Testis (tissue), 3 donors: Measurements from ENCODE around the gene CCDC30. TPM values are rescaled to one million over a fixed set of nuclear protein-coding genes. Genes with fewer than 3 reads are reported as not detected.

Source experiments
- DNase-seq: peaks from one replicate; pipeline ENCODE4 v3.0.0-alpha.2; 2019
- H3K27ac ChIP-seq, 2 donors: fragments of 200-600 bp; sonication (generic); one replicate each; pipeline ENCODE4 v1.5.1; 2019
- H3K27me3 ChIP-seq: fragments of 200-600 bp; sonication (generic); one replicate; pipeline ENCODE4 v1.5.1; 2019
- H3K36me3 ChIP-seq: fragments of 200-600 bp; sonication (generic); one replicate; pipeline ENCODE4 v1.5.1; 2017; ENCODE audit warnings: low read depth; ENCODE audit errors: missing control alignments
- H3K4me1 ChIP-seq: fragments of 200-600 bp; sonication (generic); one replicate; pipeline ENCODE4 v1.5.1; 2019
- H3K4me3 ChIP-seq, 2 donors: fragments of 200-600 bp; sonication (generic); one replicate each; pipeline ENCODE4 v1.5.1; 2017 to 2019
- H3K9me3 ChIP-seq: fragments of 200-600 bp; sonication (generic); one replicate; pipeline ENCODE4 v1.5.1; 2017
- POLR2A ChIP-seq: fragments of 450-650 bp; IDR thresholded peaks from one replicate; pipeline ENCODE4 v1.6.1; 2017; ENCODE audit warnings: antibody characterized with exemption, mild to moderate bottlenecking, moderate library complexity
- WGBS, 2 donors: methylation state at CpG; one replicate each; pipeline ENCODE4 v1.1.5; 2018; 5-methylcytosine and 5-hydroxymethylcytosine counted together
- intact Hi-C: fragments of 100-400 bp; cut with DNase I; formaldehyde crosslinking; loops from one replicate; pipeline ENCODE4 v1.15.1; 2023; ENCODE audit warnings: low total_unique reads
- polyA plus RNA-seq: library from polyadenylated mRNA; stranded (reverse); fragments of 350-450 nt; fragmentation: Illumina TruSeq; extraction: RNeasy Lipid Tissue Mini Kit (QIAGEN cat#74804); gene quantifications from one replicate; pipeline ENCODE4 v1.2.3, GENCODE V29; 2014; ENCODE audit warnings: low read depth, low replicate concordance; ENCODE audit not compliant: insufficient read depth
- small RNA-seq, 2 donors: library from RNA; depleted of rRNA; stranded (forward); fragments of <200 nt; gene quantifications; one replicate each; pipeline ENCODE3, GENCODE V24; 2016
- total RNA-seq, 2 donors: library from RNA; depleted of rRNA; stranded (reverse); fragments of >200 nt; gene quantifications; one replicate each; pipeline ENCODE4 v1.2.3, GENCODE V29; 2016
- TF ChIP-seq, protein P1 (sequence below), 3 experiments: fragments of 450-650 bp in 2 of 3; fragments of 200-600 bp in 1 of 3; sonication (generic) in 1 of 3; IDR thresholded peaks; one replicate each; pipeline ENCODE4 v1.5.1; 2016 to 2019; ENCODE audit warnings: antibody characterized with exemption in 3 of 3, mild to moderate bottlenecking in 2 of 3, moderate library complexity in 1 of 3

CCDC30 gene
- total and polyA plus RNA-seq, 3 donors from 2014 or later, result 5.8 to 16.1 (median 14.6) TPM

DNA sequence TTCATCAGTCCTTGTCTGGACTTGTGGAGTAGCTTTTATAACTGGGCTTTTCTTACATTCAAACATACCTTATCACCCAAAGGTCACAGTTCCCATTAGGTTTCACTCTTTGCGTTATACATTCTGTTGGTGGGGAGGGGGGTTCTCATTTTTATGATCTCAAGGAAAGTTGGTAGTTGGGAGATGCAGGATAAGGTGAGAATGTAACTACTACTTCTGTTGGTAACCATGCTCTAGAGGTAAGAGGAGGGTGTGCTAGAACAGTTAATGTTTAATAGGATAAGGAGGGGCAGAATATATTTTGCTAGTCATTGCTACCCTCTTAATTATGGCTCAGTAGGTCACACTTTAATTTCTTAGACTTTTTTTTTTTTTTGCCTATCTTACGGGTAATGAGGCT lies 229.8 kb downstream of the CCDC30 start:
- no peak for DNase-seq
- no peaks in the 10 kb centered on the region for H3K27me3 ChIP-seq
- 83 to 94% methylated on average over 2 of the region's 2 CpGs for WGBS, 2 donors
- H3K4me1 ChIP-seq, result no peaks in the 10 kb centered on the region
- H3K9me3 ChIP-seq, result no peaks in the 10 kb centered on the region
- H3K4me3 ChIP-seq, result no peak overlapping the region
- intact Hi-C loops, result no loop called here
- H3K27ac ChIP-seq, result no peak overlapping the region
- no peaks in the 10 kb centered on the region for H3K36me3 ChIP-seq
- no peak for TF ChIP-seq POLR2A
- TF ChIP-seq, protein P1, sequence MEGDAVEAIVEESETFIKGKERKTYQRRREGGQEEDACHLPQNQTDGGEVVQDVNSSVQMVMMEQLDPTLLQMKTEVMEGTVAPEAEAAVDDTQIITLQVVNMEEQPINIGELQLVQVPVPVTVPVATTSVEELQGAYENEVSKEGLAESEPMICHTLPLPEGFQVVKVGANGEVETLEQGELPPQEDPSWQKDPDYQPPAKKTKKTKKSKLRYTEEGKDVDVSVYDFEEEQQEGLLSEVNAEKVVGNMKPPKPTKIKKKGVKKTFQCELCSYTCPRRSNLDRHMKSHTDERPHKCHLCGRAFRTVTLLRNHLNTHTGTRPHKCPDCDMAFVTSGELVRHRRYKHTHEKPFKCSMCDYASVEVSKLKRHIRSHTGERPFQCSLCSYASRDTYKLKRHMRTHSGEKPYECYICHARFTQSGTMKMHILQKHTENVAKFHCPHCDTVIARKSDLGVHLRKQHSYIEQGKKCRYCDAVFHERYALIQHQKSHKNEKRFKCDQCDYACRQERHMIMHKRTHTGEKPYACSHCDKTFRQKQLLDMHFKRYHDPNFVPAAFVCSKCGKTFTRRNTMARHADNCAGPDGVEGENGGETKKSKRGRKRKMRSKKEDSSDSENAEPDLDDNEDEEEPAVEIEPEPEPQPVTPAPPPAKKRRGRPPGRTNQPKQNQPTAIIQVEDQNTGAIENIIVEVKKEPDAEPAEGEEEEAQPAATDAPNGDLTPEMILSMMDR (IDR thresholded peaks at IDR 0.05), result no peak

DNA sequence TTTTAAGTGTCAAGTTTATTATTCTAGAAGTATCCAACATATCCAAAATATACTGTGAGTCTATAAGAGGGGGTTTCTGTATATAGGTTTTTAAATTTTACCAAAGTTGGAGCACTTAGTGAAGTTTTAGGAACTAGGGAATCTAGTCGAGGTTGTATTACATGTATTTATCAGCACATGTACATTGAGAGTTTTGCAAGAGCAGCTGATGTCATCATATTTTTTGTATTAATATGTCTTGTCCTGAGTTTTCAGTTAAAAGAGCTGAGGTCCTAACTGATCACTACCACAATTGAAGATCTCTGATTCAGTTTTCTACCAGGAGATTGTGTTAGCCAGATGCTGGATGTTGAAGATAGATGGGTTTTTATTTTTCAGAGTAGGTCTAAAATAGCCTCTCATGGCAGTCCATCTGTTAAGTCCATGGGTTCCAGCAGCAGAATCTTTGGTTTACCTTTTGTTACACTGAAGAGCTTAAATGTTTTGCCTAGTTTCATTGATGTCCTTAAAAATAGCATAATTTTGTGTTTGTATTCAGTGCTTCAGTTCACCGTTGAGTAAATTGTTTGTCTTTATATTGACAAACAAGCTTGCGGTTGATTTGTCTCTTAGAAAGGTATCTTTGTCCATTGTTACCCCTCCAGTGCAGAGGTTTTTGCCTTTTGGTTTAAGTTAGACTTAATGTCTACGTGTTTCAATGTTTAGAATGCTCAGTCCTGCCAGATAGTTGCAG lies 235.2 kb downstream of the CCDC30 start:
- TF ChIP-seq, protein P1 (IDR thresholded peaks at IDR 0.05), result no peak
- TF ChIP-seq POLR2A, result no peak
- intact Hi-C loops, result no loop called here
- WGBS, 2 donors, result 91% methylated on average over 4 of the region's 4 CpGs
- H3K27ac ChIP-seq, result no peak overlapping the region
- H3K27me3 ChIP-seq, result no peaks in the 10 kb centered on the region
- no peak overlapping the region for H3K4me3 ChIP-seq
- no peak for DNase-seq
- no peaks in the 10 kb centered on the region for H3K4me1 ChIP-seq
- no peaks in the 10 kb centered on the region for H3K36me3 ChIP-seq
- H3K9me3 ChIP-seq, result no peaks in the 10 kb centered on the region

- H3K36me3 ChIP-seq, result no peaks in the 10 kb centered on the region
- TF ChIP-seq, protein P1 (IDR thresholded peaks at IDR 0.05), result no peak
- no peak for TF ChIP-seq POLR2A
- intact Hi-C loops, result no loop called here
- H3K27ac ChIP-seq, result no peak overlapping the region
- H3K27me3 ChIP-seq, result no peaks in the 10 kb centered on the region
- H3K9me3 ChIP-seq, result no peaks in the 10 kb centered on the region
- H3K4me3 ChIP-seq, result no peak overlapping the region
- DNase-seq, result no peak
- no peaks in the 10 kb centered on the region for H3K4me1 ChIP-seq
These were observed 236.9 kb downstream of the CCDC30 start for GRCh38 chr1:42700006-42700405.

GRCh38 chr1:42703888-42704464 lies 240.9 kb downstream of the CCDC30 start:
- H3K36me3 ChIP-seq, result no peaks in the 10 kb centered on the region

More at GRCh38 chr1:42703888-42704464, 240.9 kb downstream of the CCDC30 start:
- Histone ChIP-seq H3K9me3 (no peaks in the 10 kb centered on the region), H3K4me1 (no peaks in the 10 kb centered on the region), H3K27ac (no peak overlapping the region), H3K4me3 (no peak overlapping the region), H3K27me3 (no peaks in the 10 kb centered on the region)
- 93 to 94% methylated on average over 7 of the region's 7 CpGs for WGBS, 2 donors
- no peak for DNase-seq
- TF ChIP-seq POLR2A, result no peak
- TF ChIP-seq, protein P1 (IDR thresholded peaks at IDR 0.05), result no peak
- intact Hi-C loops, result no loop called here

Small RNA genes within 50 kb of the gene (small RNA-seq; reads per million reads assigned to genes)
- gene RNU6-536P (0 reads per million in 2 donors), gene TMSB4XP1 (0 reads per million in 2 donors)

Other genes starting within 250 kb of the CCDC30 start
- gene FOXJ3, start 128.1 kb upstream of the CCDC30 start, total RNA-seq, result 10 to 100 TPM; 64.4 to 80.1 TPM
- gene FOXJ3, start 128.1 kb upstream of the CCDC30 start, polyA plus RNA-seq, result 38.9 TPM
- 1 to 10 TPM; 2.4 to 2.6 TPM for gene RIMKLA, start 82.5 kb upstream of the CCDC30 start, total RNA-seq
- 2.2 TPM for gene RIMKLA, start 82.5 kb upstream of the CCDC30 start, polyA plus RNA-seq
- gene ZMYND12, start 7.3 kb upstream of the CCDC30 start, total RNA-seq, result 10 to 100 TPM; 31.3 to 40.7 TPM
- 122 TPM for gene ZMYND12, start 7.3 kb upstream of the CCDC30 start, polyA plus RNA-seq
- gene PPCS, start 6.7 kb upstream of the CCDC30 start, total RNA-seq, result 10 to 100 TPM; 56.7 to 72.9 TPM
- 44.9 TPM for gene PPCS, start 6.7 kb upstream of the CCDC30 start, polyA plus RNA-seq
- gene PPIH, start 195.1 kb downstream of the CCDC30 start, total RNA-seq, result 10 to 100 TPM; 38.7 to 40.0 TPM
- 39.6 TPM for gene PPIH, start 195.1 kb downstream of the CCDC30 start, polyA plus RNA-seq
- gene YBX1, start 219.1 kb downstream of the CCDC30 start, total RNA-seq, result 100 to 1,000 TPM; 798 to 982 TPM
- gene YBX1, start 219.1 kb downstream of the CCDC30 start, polyA plus RNA-seq, result 2,470 TPM